Measurements from ENCODE around the gene LAMP2.

DNA sequence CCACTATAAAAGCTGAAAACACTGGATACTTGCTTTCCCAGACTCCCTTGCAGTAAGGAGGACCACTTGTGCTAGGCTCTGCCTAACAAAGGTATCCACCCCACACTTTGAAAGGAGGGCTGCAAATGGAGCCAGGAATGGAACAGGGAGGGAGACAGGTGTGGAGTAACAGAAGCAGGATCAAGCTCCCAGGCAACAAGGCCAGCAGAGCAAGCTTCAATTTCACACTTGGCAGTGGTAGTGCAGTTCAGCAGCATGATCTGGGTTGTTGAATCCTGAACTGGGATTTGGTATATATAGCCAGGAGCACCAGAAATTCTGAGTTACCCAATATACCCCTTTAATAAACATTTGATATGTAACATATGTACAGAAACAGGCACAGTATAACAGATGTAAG is 9.8 kb downstream of the LAMP2 start:
- TF ChIP-seq YY1 (IDR thresholded peaks at IDR 0.05; ENCODE audit: extremely low read depth, insufficient replicate concordance, low read depth, low read length): no peak
- TF ChIP-seq, protein P1, sequence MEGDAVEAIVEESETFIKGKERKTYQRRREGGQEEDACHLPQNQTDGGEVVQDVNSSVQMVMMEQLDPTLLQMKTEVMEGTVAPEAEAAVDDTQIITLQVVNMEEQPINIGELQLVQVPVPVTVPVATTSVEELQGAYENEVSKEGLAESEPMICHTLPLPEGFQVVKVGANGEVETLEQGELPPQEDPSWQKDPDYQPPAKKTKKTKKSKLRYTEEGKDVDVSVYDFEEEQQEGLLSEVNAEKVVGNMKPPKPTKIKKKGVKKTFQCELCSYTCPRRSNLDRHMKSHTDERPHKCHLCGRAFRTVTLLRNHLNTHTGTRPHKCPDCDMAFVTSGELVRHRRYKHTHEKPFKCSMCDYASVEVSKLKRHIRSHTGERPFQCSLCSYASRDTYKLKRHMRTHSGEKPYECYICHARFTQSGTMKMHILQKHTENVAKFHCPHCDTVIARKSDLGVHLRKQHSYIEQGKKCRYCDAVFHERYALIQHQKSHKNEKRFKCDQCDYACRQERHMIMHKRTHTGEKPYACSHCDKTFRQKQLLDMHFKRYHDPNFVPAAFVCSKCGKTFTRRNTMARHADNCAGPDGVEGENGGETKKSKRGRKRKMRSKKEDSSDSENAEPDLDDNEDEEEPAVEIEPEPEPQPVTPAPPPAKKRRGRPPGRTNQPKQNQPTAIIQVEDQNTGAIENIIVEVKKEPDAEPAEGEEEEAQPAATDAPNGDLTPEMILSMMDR (IDR thresholded peaks at IDR 0.05 in 2 of 3, conservative IDR thresholded peaks at IDR 0.05 in 1 of 3; ENCODE audit: borderline replicate concordance in 1 of 3, insufficient read depth in 1 of 3, low read depth in 2 of 3, low read length in 2 of 3): no peak
- TF ChIP-seq EZH2phosphoT487 (IDR thresholded peaks at IDR 0.05; ENCODE audit: borderline replicate concordance): no peak

Data from HCT116 (cell line).